GM21447 (cell line): ENCODE data around the gene GEMIN7.

Experiments
- ATAC-seq: cut with Tn5 transposase; IDR thresholded peaks from one replicate; pipeline ENCODE4 v1.9.1; 2021; ENCODE audit not compliant: unreplicated experiment

The GEMIN7 gene

DNA sequence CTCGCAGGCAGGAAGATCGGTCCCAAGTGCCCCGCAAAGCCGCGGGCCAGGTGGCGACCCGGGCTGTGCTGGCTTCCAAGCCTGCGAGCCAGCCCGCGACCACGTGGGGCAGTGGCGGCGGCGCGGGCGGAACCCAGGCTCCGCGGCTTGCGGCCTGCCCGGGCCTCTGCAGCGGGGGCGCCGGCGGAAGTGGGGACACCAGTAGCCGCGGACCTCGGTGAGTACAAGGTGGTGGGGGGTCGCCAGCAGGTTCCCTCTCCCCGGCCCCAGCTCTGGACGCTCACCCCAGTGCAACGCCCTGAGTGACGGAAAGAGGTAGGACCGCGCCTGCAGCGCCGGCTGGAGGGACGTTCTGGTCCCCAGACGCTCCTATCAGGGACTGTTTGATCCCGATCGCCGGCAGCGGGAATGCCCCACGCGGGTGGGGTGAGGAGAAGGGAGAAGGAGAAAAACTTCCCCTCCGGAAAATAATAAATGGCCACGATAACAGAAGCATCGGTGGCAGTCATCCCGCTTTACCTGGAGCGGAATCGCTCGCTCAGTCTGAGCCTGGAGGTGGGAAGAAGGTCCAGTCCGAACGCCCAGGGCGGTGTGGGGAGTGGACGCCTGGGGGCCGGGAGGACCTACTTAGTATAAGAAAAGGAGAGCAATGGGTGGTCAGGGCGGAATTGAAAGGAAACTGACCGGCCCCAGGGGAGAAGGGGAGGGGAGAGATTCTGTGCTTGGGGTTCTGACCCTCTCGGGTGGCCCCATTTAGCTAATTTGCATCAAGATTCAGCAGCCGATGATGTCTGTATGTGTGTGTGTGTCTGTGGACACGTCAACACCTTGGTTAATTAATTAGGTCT is at the start of gene GEMIN7:
GEMIN7 (plus strand) TSS at position 198 of the 848 bp plus-strand sequence. CDS start 10,855 bp downstream, outside the sequence.
- no peak for ATAC-seq

DNA sequence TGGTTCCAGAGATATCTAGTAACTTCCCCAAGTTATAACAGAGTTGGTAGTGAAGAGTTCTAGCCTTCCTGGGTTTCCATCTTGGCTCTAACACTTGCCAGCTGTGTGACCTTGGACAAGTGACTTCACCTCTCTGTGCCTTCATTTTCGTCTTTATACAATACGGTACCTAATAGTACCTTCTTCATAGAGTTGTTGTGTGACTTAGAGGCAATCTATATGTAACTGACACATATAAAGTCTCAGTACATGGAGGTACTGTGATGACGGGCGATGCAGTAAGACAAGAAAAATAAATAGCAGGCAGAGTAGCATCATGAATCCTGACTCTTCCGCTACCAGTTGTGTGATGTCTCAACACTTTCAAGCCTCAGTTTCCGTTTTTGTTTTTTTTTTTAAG is 48.2 kb upstream of the GEMIN7 start:
- ATAC-seq, result no peak

- ATAC-seq, result no peak
These were observed 46.6 kb upstream of the GEMIN7 start for GRCh38 chr19:45032421-45032820.

- ATAC-seq, result no peak
These were observed 43.3 kb upstream of the GEMIN7 start for GRCh38 chr19:45035755-45036154.

DNA sequence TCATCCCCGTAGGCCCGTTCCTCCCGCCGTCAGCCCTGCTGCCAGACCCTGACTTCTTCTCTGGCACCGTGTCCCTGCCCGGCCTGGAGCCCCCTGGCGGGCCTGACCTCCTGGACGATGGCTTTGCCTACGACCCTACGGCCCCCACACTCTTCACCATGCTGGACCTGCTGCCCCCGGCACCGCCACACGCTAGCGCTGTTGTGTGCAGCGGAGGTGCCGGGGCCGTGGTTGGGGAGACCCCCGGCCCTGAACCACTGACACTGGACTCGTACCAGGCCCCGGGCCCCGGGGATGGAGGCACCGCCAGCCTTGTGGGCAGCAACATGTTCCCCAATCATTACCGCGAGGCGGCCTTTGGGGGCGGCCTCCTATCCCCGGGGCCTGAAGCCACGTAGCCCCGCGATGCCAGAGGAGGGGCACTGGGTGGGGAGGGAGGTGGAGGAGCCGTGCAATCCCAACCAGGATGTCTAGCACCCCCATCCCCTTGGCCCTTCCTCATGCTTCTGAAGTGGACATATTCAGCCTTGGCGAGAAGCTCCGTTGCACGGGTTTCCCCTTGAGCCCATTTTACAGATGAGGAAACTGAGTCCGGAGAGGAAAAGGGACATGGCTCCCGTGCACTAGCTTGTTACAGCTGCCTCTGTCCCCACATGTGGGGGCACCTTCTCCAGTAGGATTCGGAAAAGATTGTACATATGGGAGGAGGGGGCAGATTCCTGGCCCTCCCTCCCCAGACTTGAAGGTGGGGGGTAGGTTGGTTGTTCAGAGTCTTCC is 41.5 kb upstream of the GEMIN7 start:
- ATAC-seq, result no peak

- peak; percentile 87 for ATAC-seq
These were observed 39.8 kb upstream of the GEMIN7 start, which contains the start of gene CLASRP for GRCh38 chr19:45038931-45039893. Gene CLASRP (plus strand): TSS chr19:45039045. CDS start chr19:45040213, 1,168 bp downstream.

DNA sequence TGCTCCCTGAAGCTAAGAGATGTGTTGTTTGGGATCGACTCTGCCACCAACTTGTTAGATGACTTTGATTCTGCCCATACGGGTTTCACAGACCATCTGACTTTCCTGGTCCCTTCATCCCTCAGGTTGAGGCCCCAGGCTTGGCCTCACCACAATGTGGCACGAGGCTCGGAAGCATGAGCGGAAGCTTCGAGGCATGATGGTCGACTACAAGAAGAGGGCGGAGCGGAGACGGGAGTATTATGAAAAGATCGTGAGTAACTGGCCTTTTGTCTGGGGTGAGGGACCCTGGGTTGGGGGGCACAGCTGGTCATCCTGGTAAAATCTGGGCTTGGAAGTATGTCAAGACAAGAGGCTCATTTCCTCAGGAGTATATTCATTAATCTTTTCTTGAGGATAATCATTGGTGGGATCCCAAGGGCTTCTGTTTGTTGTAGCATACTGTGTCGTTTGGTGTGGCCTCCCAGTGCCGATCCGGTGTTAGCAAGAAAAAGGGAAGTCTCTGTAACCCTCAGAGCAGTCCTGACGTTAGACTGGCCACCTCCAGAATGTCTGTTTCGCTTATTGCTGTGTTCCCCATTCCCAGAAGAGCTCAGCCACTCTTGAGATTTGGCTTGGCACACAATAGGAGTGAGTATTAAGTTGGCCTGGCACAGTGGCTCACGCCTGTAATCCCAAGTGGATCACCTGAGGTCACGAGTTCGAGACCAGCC is 38.8 kb upstream of the GEMIN7 start:
- ATAC-seq, result no peak

- ATAC-seq, result no peak
These were observed 37.9 kb upstream of the GEMIN7 start for GRCh38 chr19:45041125-45041524.

GRCh38 chr19:45045671-45046353 is 33.2 kb upstream of the GEMIN7 start:
- ATAC-seq, result no peak

- ATAC-seq, result no peak
These were observed 32.7 kb upstream of the GEMIN7 start for GRCh38 chr19:45046355-45046754.

DNA sequence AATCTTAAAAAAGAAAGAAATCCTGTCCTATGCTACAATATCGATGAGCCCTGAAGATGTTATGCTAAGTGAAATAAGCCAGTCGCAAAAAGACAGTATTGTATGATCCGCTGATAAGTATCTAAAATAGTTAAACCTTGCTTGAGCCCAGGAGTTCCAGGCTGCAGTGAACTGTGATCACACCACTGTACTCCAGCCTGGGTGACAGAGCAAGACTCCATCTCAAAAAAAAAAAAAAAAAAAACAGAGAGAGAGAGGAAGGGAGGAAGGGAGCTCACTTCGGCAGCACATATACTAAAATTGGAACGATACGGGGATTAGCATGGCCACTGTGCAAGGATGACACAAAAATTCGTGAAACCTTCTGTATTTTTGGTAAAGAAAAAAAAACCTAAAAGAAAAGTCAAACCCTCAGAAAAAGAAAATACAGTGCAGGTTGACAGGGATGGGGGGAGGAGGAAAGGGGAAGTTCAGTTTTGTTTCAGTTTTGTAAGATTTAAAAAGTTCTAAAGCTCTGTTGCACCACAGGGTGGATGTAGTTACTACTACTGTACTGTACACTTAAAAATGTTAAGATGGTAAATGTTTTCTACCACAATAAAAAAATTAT is 31.8 kb upstream of the GEMIN7 start:
- peak; percentile 58 for ATAC-seq

DNA sequence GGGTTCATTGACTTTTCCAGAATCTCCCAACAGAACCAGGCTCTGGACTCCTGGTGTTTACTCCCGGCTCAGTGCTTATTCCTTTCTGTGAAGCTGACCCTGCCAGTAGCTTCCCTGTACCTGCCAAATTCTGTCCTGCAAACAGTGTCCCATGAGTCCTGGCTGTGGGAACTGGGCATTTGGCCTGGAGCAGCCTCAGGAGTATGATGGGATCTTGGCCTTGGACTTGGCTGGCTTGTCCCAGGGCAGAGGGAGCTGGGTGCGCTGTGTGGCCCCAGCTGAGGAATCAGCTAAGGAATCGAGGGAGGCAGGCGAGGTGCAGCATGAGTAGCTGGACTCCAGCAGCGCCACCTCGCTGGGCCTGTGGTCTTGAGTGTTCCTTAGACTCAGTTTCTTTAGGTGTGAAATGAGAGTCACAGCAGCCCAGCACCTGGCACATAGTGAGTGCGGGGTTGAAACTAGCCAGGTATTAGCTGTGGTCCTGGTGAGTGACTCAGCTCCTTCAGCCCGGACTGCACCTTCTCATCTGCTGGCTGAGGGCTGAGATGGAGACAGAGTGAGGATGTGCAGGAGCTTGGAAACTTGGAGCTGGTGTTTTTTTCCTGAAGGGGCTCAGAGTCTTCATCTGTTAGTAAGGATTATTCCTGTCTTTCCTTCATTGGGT is 29.9 kb upstream of the GEMIN7 start:
- no peak for ATAC-seq

GRCh38 chr19:45050036-45050435 is 29.0 kb upstream of the GEMIN7 start:
- ATAC-seq, result no peak

- no peak for ATAC-seq
These were observed 27.0 kb upstream of the GEMIN7 start for GRCh38 chr19:45051929-45052579.

- ATAC-seq, result no peak
These were observed 22.2 kb upstream of the GEMIN7 start for GRCh38 chr19:45056831-45057230.

- ATAC-seq, result no peak
These were observed 21.6 kb upstream of the GEMIN7 start for GRCh38 chr19:45057444-45057843.

DNA sequence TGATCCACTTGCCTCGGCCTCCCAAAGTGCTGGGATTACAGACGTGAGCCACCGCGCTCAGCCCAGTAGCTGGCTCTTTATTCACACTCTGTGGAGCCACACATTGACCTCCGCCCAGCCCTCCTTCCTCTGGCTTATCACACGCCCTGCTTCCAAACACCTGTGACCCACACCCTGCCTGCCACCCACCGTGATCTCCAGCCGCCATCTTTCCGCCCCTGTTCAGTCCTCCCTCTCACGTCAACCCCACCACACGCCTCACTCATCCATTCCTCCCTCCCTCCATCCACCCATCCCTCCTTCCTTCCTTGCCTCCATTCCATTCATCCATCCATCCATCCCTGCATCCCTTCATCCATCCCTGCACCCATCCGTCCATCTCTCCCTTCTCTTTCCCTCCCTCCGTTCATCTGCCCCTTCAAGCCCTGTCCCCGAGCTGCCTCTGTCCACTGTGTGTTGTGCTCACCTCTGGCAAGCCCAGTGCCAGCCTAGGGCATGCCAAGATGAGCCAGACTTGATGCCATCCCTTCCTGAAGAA is 20.4 kb upstream of the GEMIN7 start:
- ATAC-seq, result no peak
